Activated CD8-positive, alpha-beta memory T cell treated with anti-CD3 and anti-CD28 coated beads, Interleukin-2, amount 50 U/mL, for 1 hour (primary cell): ENCODE data around the gene SLC41A3.

Experiments used
- DNase-seq: peaks from one replicate; pipeline ENCODE4 v3.0.0-alpha.2; 2020; ENCODE audit errors: extremely low read depth

Gene SLC41A3

GRCh38 chr3:126026761-126027160, 57.2 kb downstream of the SLC41A3 start:
- DNase-seq, result no peak

DNA sequence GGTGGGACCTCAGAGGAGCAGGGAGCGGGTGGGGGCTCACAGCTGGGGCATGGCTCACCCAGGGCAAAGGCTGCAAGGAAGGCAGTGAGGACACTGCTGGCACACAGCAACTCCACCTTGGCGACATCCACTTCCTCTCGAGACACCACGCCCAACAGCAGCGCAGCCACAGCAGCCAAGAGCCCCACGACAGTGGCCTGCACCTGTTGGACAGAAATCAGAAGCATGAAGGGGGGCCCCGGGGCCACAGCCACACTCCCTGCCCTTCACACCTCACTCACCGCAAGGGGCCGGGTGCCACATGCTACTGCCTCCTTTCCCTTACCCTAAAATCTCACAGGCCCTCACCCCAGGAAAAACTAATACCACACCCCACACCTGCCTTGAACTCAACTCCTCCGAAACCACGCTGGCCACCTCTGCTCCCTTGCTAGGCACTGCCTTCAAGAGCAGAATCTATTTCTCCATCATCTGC, 57.6 kb downstream of the SLC41A3 start:
- DNase-seq, result no peak

GRCh38 chr3:126025862-126026261, 58.1 kb downstream of the SLC41A3 start:
- DNase-seq, result no peak

GRCh38 chr3:126025116-126025729, 58.7 kb downstream of the SLC41A3 start:
- no peak for DNase-seq

DNA sequence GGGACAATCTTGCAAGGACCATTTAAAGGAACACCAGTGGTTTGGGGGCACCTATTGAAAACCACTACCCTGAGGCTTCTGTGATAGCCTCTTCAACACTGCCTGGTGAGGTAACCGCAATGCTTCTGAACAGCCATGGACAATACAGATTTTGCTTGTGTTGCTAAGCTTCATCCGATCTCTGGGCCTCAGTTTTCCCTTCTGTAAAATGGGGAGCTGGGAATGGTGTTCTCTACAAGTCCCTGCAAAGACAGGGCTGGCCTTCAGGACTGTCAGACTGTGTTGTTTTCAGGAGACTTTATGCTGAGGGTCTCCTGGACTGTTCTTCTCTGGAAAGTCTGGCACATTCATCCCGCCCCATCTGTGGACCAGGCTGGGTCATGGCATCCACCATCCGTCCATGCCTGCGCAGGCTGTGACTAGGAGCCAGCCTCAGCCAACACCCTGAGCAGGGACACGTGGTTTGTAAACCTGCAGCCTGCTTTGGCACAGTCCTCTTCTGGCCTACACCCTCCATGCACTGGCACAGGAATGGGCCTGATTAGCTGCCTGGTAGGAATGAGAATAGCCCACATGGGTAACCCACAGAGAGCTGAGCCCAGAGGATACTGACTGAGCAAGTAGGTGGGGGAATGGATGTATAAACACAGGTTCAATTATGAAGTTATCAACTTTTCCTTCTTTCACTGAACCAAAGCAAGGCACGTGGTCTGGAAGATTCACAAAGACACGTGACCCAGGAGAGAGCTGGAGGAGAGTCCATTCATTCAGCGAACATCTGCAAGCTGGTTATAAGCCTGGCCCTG, 59.7 kb downstream of the SLC41A3 start:
- no peak for DNase-seq

DNA sequence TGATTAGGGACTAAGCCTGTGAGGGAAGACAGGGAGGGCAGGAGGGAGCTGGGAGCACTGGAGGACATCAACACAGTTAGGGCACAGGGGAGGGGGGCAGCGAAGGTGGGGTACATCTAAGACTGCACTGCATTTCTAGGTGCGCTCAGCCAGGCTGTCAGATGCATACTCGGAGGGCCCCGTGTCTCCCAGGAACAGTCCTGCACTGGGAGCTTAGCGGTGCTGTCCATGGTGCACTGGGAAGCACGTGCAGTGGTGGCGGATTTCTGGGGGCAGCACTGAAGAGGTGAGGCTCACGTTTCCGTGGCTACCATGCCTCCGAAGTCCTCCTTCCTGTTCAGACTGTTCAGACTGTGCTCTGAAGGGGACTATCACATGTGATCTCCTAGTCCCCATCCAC, 60.5 kb downstream of the SLC41A3 start:
- DNase-seq, result no peak

DNA sequence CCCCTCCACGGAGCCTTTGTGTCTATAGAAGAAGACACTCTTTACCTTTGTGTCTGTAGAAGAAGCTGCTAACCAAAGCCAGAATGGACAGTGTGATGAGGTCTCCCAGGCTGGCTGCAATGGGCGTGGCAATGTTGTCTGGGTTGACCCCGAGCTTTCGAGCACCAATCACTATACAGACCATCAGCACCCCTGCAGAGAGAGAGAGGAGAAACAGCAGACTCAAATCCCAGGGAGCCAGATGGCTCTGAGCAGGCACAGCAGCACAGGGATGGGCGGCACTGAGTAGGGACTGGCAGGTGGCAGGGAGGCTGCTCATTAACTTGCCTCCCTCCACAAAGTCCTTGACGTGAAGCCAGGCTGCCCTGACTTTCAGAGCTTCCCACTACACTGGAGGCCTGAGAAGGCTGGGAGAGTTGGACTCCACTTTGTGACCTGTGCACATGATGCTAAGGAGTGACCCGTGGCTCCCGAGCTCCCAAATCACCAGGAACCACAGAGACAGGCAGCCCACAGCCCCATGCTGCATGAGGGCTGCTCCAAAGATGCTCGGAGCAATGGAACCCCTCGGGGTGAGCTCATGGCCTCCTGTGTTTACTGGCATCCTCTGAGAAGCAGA, 61.1 kb downstream of the SLC41A3 start:
- no peak for DNase-seq

DNA sequence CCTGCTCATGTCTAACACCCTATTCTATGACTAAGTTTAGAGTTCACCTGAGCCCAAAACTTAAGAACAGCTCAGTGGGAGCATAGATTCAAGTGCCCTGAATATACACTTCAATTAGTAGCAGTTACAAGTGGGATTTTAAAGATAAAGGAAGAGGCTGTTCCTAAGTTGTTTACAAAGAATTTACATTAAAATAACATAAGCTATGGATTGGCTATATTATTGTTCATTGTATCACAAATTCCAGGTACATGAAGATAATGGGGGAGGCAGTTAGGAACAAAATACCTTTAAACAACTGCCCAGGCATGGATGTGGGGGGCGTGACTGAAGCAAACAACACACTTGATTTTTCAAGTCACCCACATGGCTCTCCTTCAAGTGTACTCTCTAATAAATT, 62.2 kb downstream of the SLC41A3 start:
- DNase-seq, result no peak

DNA sequence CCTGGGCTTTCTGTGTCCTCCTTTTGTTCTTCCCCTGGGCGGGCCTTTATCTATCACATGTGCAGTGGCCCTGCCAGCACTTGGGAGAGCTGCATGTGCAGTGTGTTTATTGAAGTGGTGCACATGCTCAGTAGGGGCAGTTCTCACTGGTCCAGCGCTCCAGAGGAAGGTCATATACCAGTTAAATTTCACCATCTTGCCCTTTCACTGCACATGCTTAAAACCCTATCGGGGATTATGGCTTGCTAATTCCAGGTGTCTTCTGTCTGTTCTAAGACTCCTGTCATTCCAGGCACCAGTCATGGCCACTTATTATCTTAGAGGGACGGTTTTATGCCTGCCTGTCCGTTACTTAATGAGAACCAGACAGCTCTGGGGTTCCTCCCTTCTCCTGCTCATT, 62.7 kb downstream of the SLC41A3 start:
- DNase-seq, result no peak

DNA sequence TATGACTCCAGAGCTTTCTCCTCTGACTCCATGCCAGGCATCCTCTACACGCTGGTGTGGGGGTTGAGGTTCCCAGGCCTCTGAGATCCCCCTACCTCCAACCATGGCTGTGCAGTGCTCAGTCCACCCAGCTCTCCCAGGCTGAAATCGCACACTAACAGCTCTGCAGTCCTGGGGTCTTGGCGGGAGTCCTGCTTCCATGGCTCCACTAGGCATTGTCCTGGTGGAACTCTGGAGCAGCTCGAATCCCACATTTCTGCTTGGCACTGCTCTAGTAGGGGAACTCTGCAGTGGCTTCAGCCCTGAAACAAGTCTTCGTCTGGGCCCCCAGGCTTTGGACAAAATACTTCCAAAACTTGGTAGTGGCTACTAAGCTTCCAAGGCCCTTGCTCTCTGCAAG, 64.2 kb downstream of the SLC41A3 start:
- DNase-seq, result no peak

DNA sequence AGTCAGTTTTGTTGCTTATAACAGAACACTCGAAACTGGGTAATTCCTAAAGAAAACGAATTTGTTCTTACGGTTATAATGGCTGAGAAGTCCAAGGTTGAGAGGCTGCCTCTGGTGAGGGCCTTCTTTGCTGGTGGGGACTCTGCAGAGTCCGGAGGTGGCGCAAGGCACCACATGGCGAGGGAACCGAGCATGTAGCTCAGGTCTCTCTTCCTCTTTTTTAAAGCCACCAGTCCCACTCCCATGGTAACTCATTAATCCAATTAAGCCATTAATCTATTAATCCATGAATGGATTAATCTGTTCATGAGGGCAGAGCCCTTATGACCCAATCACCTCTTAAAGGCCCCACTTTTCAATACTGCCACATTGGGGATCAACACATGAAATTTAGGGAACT, 64.9 kb downstream of the SLC41A3 start:
- DNase-seq, result no peak

GRCh38 chr3:126018545-126018944, 65.4 kb downstream of the SLC41A3 start:
- no peak for DNase-seq

DNA sequence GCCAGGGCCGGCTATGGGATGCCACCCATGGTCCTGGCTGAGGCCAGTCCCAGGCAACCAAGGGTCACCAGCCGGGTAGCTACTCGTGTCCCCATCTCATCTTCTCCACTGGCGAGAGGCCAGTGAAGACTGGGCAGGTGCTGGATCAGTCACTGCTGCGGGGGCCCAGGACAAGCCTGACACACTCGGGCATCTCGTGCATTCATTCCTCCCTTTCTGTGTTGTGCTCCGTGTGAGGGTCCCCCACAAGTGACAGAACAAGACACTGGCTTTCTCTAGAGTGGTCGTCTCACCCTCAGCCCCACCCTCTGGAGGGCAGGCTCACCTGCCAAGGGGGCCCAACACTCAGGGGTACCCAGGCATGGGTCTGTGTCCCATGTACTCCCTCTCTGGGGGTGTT, 66.6 kb downstream of the SLC41A3 start:
- DNase-seq, result no peak

GRCh38 chr3:126016616-126017015, 67.3 kb downstream of the SLC41A3 start:
- DNase-seq, result no peak

DNA sequence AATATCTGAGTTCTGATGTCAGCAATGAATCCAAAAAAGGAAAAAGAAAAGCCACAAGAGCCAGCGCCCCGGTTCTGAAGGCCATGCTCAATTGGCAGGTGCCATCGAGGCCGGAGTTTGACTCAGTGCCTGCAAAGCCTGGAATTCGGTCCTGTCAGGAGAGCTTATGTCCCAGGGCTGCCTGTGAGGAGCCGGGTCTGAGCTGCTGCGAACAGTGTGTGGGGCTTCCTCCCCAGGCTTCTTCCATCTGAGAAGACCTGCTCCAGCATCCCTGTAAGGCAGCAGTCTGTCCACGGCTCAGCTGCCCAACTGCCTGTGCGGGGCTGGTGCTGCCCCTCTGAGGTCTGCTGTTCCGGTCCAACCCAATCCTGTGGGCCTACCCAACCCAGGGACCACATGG, 68.8 kb downstream of the SLC41A3 start:
- no peak for DNase-seq

DNA sequence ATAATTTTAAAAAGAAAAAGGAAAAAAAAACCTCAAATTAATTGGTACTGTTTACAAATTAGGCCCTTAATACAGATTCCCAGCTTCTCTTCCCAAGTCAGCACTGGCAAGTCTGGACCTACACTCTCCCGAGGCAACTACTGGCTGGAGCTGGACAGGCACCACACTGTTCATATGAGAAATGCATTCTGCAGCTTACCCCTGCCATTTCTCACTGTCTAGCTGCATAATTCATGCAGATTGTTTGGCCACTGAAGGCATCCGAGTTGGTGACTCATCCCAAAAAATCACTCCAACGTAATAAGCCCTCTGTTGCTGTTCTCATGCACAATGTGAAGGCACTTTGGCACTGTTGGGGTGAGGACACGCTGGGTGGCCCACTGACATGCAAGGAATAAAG, 69.7 kb downstream of the SLC41A3 start:
- DNase-seq, result no peak

GRCh38 chr3:126013751-126014156, 70.2 kb downstream of the SLC41A3 start:
- DNase-seq, result no peak

GRCh38 chr3:126009181-126009580, 74.7 kb downstream of the SLC41A3 start:
- no peak for DNase-seq

- no peak for DNase-seq
Observed at GRCh38 chr3:126008219-126008618, 75.7 kb downstream of the SLC41A3 start.

- no peak for DNase-seq
Observed at GRCh38 chr3:126005951-126006350, 78.0 kb downstream of the SLC41A3 start.

DNA sequence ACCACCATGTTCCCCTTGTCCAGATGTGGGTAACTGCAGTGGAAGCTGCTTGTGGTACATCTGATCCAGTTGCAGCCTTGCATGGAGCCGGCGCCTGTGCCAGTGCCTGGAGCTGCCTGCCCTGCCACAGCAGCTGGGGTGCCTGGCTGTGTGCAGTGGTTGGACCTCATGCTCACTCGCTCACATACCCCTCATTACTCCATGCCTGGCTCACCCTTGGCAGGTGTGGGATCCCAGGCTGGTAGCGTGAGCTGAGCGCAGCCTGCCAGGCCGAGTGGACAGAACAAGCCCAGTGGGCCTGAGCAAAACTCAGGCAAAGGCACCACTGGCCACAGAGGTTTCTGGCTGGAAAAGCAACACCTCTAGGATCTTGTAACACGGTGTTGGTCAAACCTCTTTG, 79.2 kb downstream of the SLC41A3 start:
- no peak for DNase-seq

DNA sequence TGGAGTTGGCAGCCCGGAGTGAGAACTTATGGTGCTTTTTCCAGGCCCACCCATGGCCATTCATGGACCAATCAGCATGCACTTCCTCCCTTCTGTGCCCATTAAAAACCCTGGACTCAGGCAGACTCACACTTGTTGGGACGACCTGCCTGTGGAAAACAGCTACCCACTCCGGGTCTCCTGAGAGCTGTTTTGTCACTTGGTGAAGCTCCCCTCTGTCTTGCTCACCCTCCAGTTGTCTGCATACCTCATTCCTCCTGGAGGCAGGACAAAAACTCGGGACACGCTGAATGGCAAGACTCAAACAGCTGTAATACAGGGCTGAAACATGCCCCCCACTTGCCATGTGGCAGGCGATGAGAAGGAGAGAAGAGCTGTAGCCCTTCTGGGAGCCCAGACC, 79.7 kb downstream of the SLC41A3 start:
- no peak for DNase-seq
